HG03575 (cell line): ENCODE measurements around the gene SEMA3C.

ENCODE experiments used
- ATAC-seq: cut with Tn5 transposase; IDR thresholded peaks from one replicate; pipeline ENCODE4 v1.9.1; 2021; ENCODE audit not compliant: unreplicated experiment, insufficient number of reproducible peaks, low FRiP score; ENCODE audit errors: extremely low read depth

Gene SEMA3C

GRCh38 chr7:80729591-80730320 is 189.1 kb downstream of the SEMA3C start:
- ATAC-seq: no peak

DNA sequence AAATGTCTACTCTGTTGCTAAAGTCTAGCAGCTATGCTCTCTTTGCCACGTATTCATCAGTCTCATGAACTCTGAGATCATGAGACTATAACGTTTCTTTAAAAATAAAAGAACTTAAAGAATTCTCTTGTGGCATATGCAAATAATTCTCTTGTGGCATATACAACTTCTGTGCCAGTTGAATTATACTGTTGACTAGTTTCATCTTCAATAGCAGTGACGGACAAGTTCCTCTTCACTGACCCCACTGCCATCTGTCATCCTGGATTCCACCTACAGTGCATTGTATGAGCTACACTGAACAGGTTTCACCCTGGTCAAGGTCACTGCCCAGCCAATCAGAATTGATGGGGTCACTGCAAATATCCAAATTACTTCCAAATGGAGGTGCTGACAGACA is 192.2 kb downstream of the SEMA3C start:
- no peak for ATAC-seq

- no peak for ATAC-seq
Observed at GRCh38 chr7:80725181-80725611, 193.7 kb downstream of the SEMA3C start.

DNA sequence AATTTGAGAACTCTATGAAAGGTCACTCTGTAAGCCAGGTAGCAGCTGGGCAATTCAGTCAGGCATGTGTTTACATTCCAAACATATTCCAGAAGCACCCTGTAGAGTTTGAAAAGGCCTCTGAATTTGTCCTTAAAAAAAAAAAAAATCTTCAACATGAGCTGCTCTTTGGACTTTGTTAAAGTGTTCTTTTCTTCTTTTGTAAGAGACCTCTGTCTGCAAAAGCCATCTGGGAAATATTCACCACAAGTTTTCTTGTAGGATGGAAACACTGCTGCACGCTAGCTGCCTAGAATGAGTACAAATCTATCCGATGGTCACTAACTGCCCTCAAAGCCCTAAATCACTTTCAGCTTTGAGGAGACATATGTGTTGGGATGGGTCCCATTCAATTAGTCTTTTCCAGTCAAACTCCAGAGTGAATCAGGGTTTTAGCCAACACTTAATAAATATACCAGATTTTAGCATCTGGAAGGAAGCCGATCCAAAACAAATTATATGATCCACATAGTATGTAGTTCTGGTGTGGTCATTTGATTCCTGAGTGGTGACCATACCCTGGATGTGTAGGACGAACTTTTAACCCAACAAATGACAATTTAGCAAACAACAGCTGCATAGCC is 194.5 kb downstream of the SEMA3C start:
- no peak for ATAC-seq

- ATAC-seq: no peak
Observed at GRCh38 chr7:80722616-80723195, 196.1 kb downstream of the SEMA3C start.

DNA sequence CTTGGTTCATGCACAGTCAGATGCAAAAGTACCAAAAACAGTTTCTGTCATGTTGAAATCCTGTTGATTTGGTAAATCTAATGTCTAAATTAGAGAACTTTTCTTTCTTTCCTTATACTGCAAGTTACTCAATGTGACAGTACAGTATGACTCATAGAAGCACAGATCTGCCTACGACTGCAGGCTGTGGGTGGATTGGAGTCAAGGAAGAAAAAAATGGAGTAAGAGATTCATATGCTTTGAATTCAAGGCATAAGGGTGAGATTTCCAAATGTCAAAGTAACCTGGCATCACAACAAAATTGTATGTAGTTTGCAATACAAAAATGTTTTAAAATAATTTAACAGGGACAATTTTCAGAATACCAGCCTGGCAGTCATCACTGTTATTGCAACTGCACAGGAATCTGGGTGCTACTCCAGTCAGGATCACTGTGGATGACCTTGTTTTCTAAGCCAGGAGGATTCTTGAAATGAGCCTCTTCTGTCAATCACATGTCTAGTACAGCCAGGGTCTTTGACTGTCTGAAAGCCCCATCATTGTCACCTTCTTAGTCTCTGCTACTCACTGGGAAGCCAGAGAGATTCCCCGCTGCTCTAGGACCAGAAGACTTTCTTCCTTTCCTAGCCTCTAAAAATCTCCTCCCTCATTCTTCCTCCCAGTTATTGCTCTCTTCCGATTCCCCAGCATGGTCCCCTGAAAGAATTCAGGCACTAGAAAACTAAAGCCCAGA is 196.8 kb downstream of the SEMA3C start:
- ATAC-seq: no peak

- no peak for ATAC-seq
Observed at GRCh38 chr7:80720146-80720545, 198.7 kb downstream of the SEMA3C start.

- ATAC-seq: no peak
Observed at GRCh38 chr7:80719261-80719660, 199.6 kb downstream of the SEMA3C start.

GRCh38 chr7:80711531-80711930 is 207.3 kb downstream of the SEMA3C start:
- no peak for ATAC-seq

DNA sequence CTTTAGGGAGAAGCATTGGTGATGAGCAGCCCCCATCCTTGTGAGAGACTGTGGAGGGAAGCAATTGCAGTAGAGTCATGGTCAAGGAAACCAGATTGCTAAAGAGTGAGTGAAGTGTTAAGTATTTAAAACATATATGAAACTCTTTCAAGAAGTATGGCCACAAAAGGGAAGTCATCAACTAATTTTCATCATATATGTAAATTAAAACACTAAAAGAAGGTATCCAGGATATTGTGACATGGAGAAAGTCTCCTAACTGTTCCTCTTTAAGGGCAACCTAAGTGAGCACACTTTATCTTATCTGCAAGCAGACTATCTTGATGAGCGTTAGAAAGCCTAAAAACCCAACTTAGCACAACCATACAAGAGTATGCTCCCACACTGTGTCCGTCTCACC is 210.7 kb downstream of the SEMA3C start:
- ATAC-seq: no peak

GRCh38 chr7:80707318-80707717 is 211.5 kb downstream of the SEMA3C start:
- ATAC-seq: no peak

GRCh38 chr7:80705130-80705781 is 213.6 kb downstream of the SEMA3C start:
- ATAC-seq: no peak

- no peak for ATAC-seq
Observed at GRCh38 chr7:80703272-80703671, 215.6 kb downstream of the SEMA3C start.

DNA sequence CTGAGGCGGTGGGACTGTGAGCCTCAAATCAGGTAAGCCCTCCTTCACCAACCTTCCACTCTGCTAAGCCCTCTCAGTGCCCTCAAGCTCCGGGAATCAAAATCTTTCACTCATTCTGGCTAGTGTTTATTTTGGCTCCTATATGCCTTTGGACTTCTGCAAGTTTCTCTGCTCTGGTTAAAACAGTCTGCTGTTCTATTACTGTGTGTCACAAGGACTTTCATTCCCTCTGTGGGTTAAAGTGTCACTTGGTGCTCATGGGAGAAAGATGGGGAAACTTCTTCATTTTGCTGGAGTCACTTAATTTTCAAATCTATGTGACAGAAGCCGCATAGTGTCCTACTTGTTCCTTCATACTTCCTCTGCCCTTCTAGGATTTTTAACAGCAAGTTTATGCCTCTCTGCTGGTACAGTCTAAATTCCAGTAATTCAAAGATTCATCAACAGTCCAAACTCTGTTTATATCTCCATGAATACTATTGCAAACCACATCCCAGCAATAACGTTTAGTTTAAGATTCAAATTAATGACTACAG is 219.1 kb downstream of the SEMA3C start:
- ATAC-seq: no peak

GRCh38 chr7:80699045-80699638 is 219.7 kb downstream of the SEMA3C start:
- ATAC-seq: no peak
